ENCODE results near the gene EEF1AKMT2. TPM values are rescaled to one million over a fixed set of nuclear protein-coding genes. Genes with fewer than 3 reads are reported as not detected.

Gene EEF1AKMT2
- total and polyA plus RNA-seq, 9 of the 15 experiments (the other 6 are each of a cell fraction or from before 2014, with no cell fraction given) = 9.3 to 34.3 (median 23.7) TPM

GRCh38 chr10:124741281-124741921 is 50.3 kb downstream of the EEF1AKMT2 start (continued):
- TF ChIP-seq REST (IDR thresholded peaks at IDR 0.05; ENCODE audit: borderline replicate concordance) = peak; percentile 67; the same call in 1 of the 2 replicates
- no peak for TF ChIP-seq REST (CRISPR knock-in tag; IDR thresholded peaks at IDR 0.05; ENCODE audit: low read depth)
- TF ChIP-seq NRF1 (conservative IDR thresholded peaks at IDR 0.05 in 1 of 2, IDR thresholded peaks at IDR 0.05 in 1 of 2) = peak; percentile 15 to 63; a peak in 3 of 4 replicates
- TF ChIP-seq ZNF133 (CRISPR knock-in tag; IDR thresholded peaks at IDR 0.05) = no peak
- TF ChIP-seq E2F6 (IDR thresholded peaks at IDR 0.05; ENCODE audit: borderline replicate concordance in 1 of 2, extremely low read depth in 1 of 2, insufficient read depth in 1 of 2, insufficient read length in 1 of 2, low read depth in 1 of 2, low read length in 1 of 2, poor library complexity in 1 of 2, severe bottlenecking in 1 of 2) = peak in 1 of 2 experiments; percentile 17
- TF ChIP-seq MAZ (CRISPR knock-in tag; conservative IDR thresholded peaks at IDR 0.05 in 1 of 2, IDR thresholded peaks at IDR 0.05 in 1 of 2) = peak in 1 of 2 experiments; percentile 51; a peak in 2 of 4 replicates
- TF ChIP-seq, protein P1, sequence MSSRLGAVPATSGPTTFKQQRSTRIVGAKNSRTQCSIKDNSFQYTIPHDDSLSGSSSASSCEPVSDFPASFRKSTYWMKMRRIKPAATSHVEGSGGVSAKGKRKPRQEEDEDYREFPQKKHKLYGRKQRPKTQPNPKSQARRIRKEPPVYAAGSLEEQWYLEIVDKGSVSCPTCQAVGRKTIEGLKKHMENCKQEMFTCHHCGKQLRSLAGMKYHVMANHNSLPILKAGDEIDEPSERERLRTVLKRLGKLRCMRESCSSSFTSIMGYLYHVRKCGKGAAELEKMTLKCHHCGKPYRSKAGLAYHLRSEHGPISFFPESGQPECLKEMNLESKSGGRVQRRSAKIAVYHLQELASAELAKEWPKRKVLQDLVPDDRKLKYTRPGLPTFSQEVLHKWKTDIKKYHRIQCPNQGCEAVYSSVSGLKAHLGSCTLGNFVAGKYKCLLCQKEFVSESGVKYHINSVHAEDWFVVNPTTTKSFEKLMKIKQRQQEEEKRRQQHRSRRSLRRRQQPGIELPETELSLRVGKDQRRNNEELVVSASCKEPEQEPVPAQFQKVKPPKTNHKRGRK (tag; IDR thresholded peaks at IDR 0.05) = 0 out of 2 replicates have a peak, but pooled peaks have one; percentile 26
- no peak for TF ChIP-seq MXI1 (IDR thresholded peaks at IDR 0.05; ENCODE audit: low read depth, low read length)
- TF ChIP-seq SUPT5H (IDR thresholded peaks at IDR 0.05) = no peak
- TF ChIP-seq MAFF (IDR thresholded peaks at IDR 0.05; ENCODE audit: low read length) = no peak
